Muscle of leg (tissue), 11 donors: ENCODE results near the gene CTDSPL. TPM values are rescaled to one million over a fixed set of nuclear protein-coding genes. Genes with fewer than 3 reads are reported as not detected.

Experiments used
- DNase-seq: peaks from one replicate; pipeline ENCODE4 v3.0.0; 2013
- H3K27ac ChIP-seq: one replicate; pipeline ENCODE4 v1.5.1; 2013; ENCODE audit warnings: mild to moderate bottlenecking, low read length, control low read depth
- H3K27me3 ChIP-seq: one replicate; pipeline ENCODE4 v1.6.1; 2013; ENCODE audit warnings: low read length; ENCODE audit not compliant: control insufficient read depth, insufficient read depth
- H3K36me3 ChIP-seq: one replicate; pipeline ENCODE4 v1.6.1; 2013; ENCODE audit warnings: low read length; ENCODE audit not compliant: control insufficient read depth, insufficient read depth
- H3K4me1 ChIP-seq: one replicate; pipeline ENCODE4 v1.6.1; 2013; ENCODE audit warnings: low read length; ENCODE audit not compliant: control insufficient read depth, insufficient read depth
- H3K4me3 ChIP-seq: one replicate; pipeline ENCODE4 v1.5.1; 2013; ENCODE audit warnings: low read length, control low read depth
- H3K9me3 ChIP-seq: replicated peaks from 2 replicates; pipeline ENCODE4 v1.6.1; 2013; ENCODE audit warnings: low read depth, low read length; ENCODE audit not compliant: control insufficient read depth
- WGBS: methylation state at CpG from one replicate; pipeline ENCODE4 v1.1.5; 2013; ENCODE audit warnings: missing lambda C conversion rate; ENCODE audit not compliant: insufficient coverage; 5-methylcytosine and 5-hydroxymethylcytosine counted together
- polyA plus RNA-seq, 8 donors: library from polyadenylated mRNA; unstranded; fragments of 120-200 nt; gene quantifications; one replicate each; pipeline versions ENCODE4 v1.2.1 to v1.2.3, GENCODE V29; 2013; ENCODE audit warnings: inconsistent platforms in 1 of 8, low replicate concordance in 1 of 8; ENCODE audit not compliant: insufficient read length in 8 of 8, insufficient read depth in 1 of 8
- total RNA-seq: library from RNA; stranded (reverse); fragments of 120-200 nt; gene quantifications from one replicate; pipeline ENCODE4 v1.2.4, GENCODE V29; 2013

The CTDSPL gene
- total and polyA plus RNA-seq, 9 donors: 29.9 to 41.8 (median 38.0) TPM

- H3K36me3 ChIP-seq: peaks cover 3% of the 10 kb centered on the region
- WGBS: 8% methylated on average over 7 of the region's 13 CpGs
These were observed 1.5 kb downstream of the CTDSPL start for GRCh38 chr3:37862903-37863815.

GRCh38 chr3:37863949-37864822, 2.5 kb downstream of the CTDSPL start:
- WGBS: no CpG with 5 or more reads among the region's 5 CpGs
- H3K4me1 ChIP-seq: peaks cover 29% of the 10 kb centered on the region
- H3K4me3 ChIP-seq: no peak overlapping the region
- peak overlapping the region; percentile 70 for H3K27ac ChIP-seq
- no peaks in the 10 kb centered on the region for H3K9me3 ChIP-seq
- no peaks in the 10 kb centered on the region for H3K27me3 ChIP-seq
- no peak for DNase-seq
- H3K36me3 ChIP-seq: peaks cover 3% of the 10 kb centered on the region

More at GRCh38 chr3:37862903-37863815, 1.5 kb downstream of the CTDSPL start:
- H3K27me3 ChIP-seq: no peaks in the 10 kb centered on the region
- H3K4me3 ChIP-seq: peak overlapping the region; percentile 67
- H3K9me3 ChIP-seq: no peaks in the 10 kb centered on the region
- H3K4me1 ChIP-seq: peaks cover 29% of the 10 kb centered on the region
- peak; percentile 69 for DNase-seq
- peak overlapping the region; percentile 70 for H3K27ac ChIP-seq

GRCh38 chr3:37864904-37865303, 3.2 kb downstream of the CTDSPL start:
- H3K9me3 ChIP-seq: no peaks in the 10 kb centered on the region

GRCh38 chr3:37867144-37867543, 5.5 kb downstream of the CTDSPL start:
- no peaks in the 10 kb centered on the region for H3K27me3 ChIP-seq
- no CpG with 5 or more reads among the region's 1 CpG for whole genome bisulfite sequencing
- H3K9me3 ChIP-seq: peaks cover 10% of the 10 kb centered on the region
- H3K4me3 ChIP-seq: no peak overlapping the region
- peaks cover 14% of the 10 kb centered on the region for H3K4me1 ChIP-seq
- H3K36me3 ChIP-seq: no peaks in the 10 kb centered on the region
- H3K27ac ChIP-seq: no peak overlapping the region
- no peak for DNase-seq

More at GRCh38 chr3:37864904-37865303, 3.2 kb downstream of the CTDSPL start:
- WGBS: no CpG with 5 or more reads among the region's 1 CpG
- DNase-seq: no peak
- H3K27me3 ChIP-seq: no peaks in the 10 kb centered on the region
- H3K4me1 ChIP-seq: peaks cover 24% of the 10 kb centered on the region
- no peak overlapping the region for H3K27ac ChIP-seq
- H3K4me3 ChIP-seq: no peak overlapping the region
- H3K36me3 ChIP-seq: no peaks in the 10 kb centered on the region

GRCh38 chr3:37871858-37872257, 10.2 kb downstream of the CTDSPL start:
- no peak overlapping the region for H3K27ac ChIP-seq
- H3K4me3 ChIP-seq: no peak overlapping the region
- H3K36me3 ChIP-seq: no peaks in the 10 kb centered on the region
- H3K4me1 ChIP-seq: no peaks in the 10 kb centered on the region
- no peaks in the 10 kb centered on the region for H3K27me3 ChIP-seq
- no peak for DNase-seq
- no CpG with 5 or more reads among the region's 3 CpGs for WGBS
- H3K9me3 ChIP-seq: peaks cover 12% of the 10 kb centered on the region

- no peak for DNase-seq
- H3K9me3 ChIP-seq: peaks cover 12% of the 10 kb centered on the region
- WGBS: 100% methylated on average over 4 of the region's 5 CpGs
- no peaks in the 10 kb centered on the region for H3K27me3 ChIP-seq
- H3K4me3 ChIP-seq: no peak overlapping the region
- no peaks in the 10 kb centered on the region for H3K4me1 ChIP-seq
- no peaks in the 10 kb centered on the region for H3K36me3 ChIP-seq
- H3K27ac ChIP-seq: no peak overlapping the region
These were observed 10.9 kb downstream of the CTDSPL start for GRCh38 chr3:37872413-37873160.

GRCh38 chr3:37876279-37876678, 14.6 kb downstream of the CTDSPL start:
- Histone ChIP-seq H3K4me1 (no peaks in the 10 kb centered on the region), H3K27me3 (no peaks in the 10 kb centered on the region), H3K27ac (no peak overlapping the region), H3K36me3 (no peaks in the 10 kb centered on the region), H3K4me3 (no peak overlapping the region), H3K9me3 (peaks cover 10% of the 10 kb centered on the region)
- DNase-seq: no peak

GRCh38 chr3:37882711-37883110, 21.0 kb downstream of the CTDSPL start:
- no peaks in the 10 kb centered on the region for H3K36me3 ChIP-seq
- no peaks in the 10 kb centered on the region for H3K27me3 ChIP-seq
- no peak for DNase-seq
- H3K4me3 ChIP-seq: no peak overlapping the region
- peaks cover 5% of the 10 kb centered on the region for H3K4me1 ChIP-seq
- H3K9me3 ChIP-seq: no peaks in the 10 kb centered on the region
- H3K27ac ChIP-seq: no peak overlapping the region
- 88% methylated on average over 2 of the region's 3 CpGs for WGBS

GRCh38 chr3:37885814-37886213, 24.1 kb downstream of the CTDSPL start:
- Histone ChIP-seq H3K27ac (no peak overlapping the region), H3K36me3 (no peaks in the 10 kb centered on the region), H3K27me3 (no peaks in the 10 kb centered on the region), H3K9me3 (no peaks in the 10 kb centered on the region), H3K4me1 (peaks cover 7% of the 10 kb centered on the region), H3K4me3 (no peak overlapping the region)
- DNase-seq: no peak
- 73% methylated on average over 2 of the region's 2 CpGs for WGBS
